GM12878 (cell line): ENCODE measurements around the gene LY6G5B. TPM values are rescaled to one million over a fixed set of nuclear protein-coding genes. Genes with fewer than 3 reads are reported as not detected.

Experiments used
- ATAC-seq: fragments of 200-7000 bp; cut with Tn5 transposase; 3 replicates; pipeline ENCODE4 v1.9.1; 2020; ENCODE audit warnings: mild to moderate bottlenecking, moderate library complexity
- BruUV-seq: library from RNA; stranded (reverse); fragments of 400-500 nt; replicated peaks from 2 replicates; lab custom pipeline; 2021; lab: Mats Ljungman, UMichigan
- CTCF ChIA-PET: fragments of 300-600 bp; sonication (Branson Sonifier 250); formaldehyde crosslinking; extraction: SDS; loops from one replicate; lab custom pipeline; 2021; ENCODE audit warnings: inconsistent platforms; lab: Yijun Ruan, JAX
- POLR2A ChIA-PET: fragments of 350-600 bp; formaldehyde crosslinking; extraction: SDS; loops from one replicate; lab custom pipeline; 2021; ENCODE audit warnings: inconsistent platforms; lab: Charles Lee
- RAD21 ChIA-PET: fragments of 300-600 bp; sonication (Branson Sonifier 250); formaldehyde crosslinking; loops from one replicate; lab custom pipeline; 2023; ENCODE audit warnings: antibody characterized with exemption; ENCODE audit not compliant: unreplicated experiment; lab: Charles Lee
- SMC1A ChIA-PET: fragments of 300-600 bp; sonication (Branson Sonifier 250); formaldehyde crosslinking; loops from one replicate; lab custom pipeline; 2023; ENCODE audit not compliant: unreplicated experiment, uncharacterized antibody; lab: Charles Lee
- DNase-seq: peaks from one replicate; pipeline ENCODE4 v3.0.0-alpha.2; 2011; ENCODE audit warnings: low read depth, low spot score
- FAIRE-seq: peaks from 3 replicates; lab custom pipeline; 2011; peaks lifted over from hg19 to GRCh38; lab: Jason Lieb, UNC
- H2AFZ ChIP-seq: 2 replicates; pipeline ENCODE4 v1.6.0; 2011; ENCODE audit warnings: low read depth, low read length, control low read depth; ENCODE audit not compliant: control insufficient read depth
- H3K27ac ChIP-seq: 2 replicates; pipeline ENCODE4 v1.5.1; 2011; ENCODE audit warnings: control low read depth; ENCODE audit not compliant: control insufficient read depth, insufficient read depth
- H3K27me3 ChIP-seq, 2 experiments: replicated peaks in 1 of 2; 2 replicates each; pipeline versions ENCODE4 v1.6.0 to v1.6.1; 2011; ENCODE audit warnings: low read length in 1 of 2; ENCODE audit not compliant: control insufficient read depth in 2 of 2, insufficient read depth in 2 of 2
- H3K36me3 ChIP-seq, 2 experiments: 2 replicates each; pipeline ENCODE4 v1.5.1; 2011; ENCODE audit warnings: low read length in 1 of 2; ENCODE audit not compliant: control insufficient read depth in 2 of 2, insufficient read depth in 2 of 2
- H3K4me1 ChIP-seq: 2 replicates; pipeline ENCODE4 v1.6.1; 2011; ENCODE audit warnings: mild to moderate bottlenecking, low read length, moderate library complexity, mixed read lengths; ENCODE audit not compliant: control insufficient read depth, insufficient read depth
- H3K4me2 ChIP-seq: 2 replicates; pipeline ENCODE4 v1.6.0; 2011; ENCODE audit warnings: control low read depth; ENCODE audit not compliant: control insufficient read depth, insufficient read depth
- H3K4me3 ChIP-seq: fragments of 200-600 bp; sonication (generic); 2 replicates; pipeline ENCODE4 v1.5.1; 2016
- H3K79me2 ChIP-seq: 2 replicates; pipeline ENCODE4 v1.6.0; 2011; ENCODE audit warnings: low read length; ENCODE audit not compliant: control insufficient read depth, insufficient read depth
- H3K9ac ChIP-seq: 2 replicates; pipeline ENCODE4 v1.8.0; 2011; ENCODE audit warnings: low read length, control low read depth, mixed read lengths; ENCODE audit not compliant: control insufficient read depth, insufficient read depth
- H3K9me3 ChIP-seq: replicated peaks from 3 replicates; pipeline ENCODE4 v1.5.1; 2011; ENCODE audit warnings: mild to moderate bottlenecking, low read length; ENCODE audit not compliant: control insufficient read depth, insufficient read depth
- H4K20me1 ChIP-seq: 2 replicates; pipeline ENCODE4 v1.6.0; 2011; ENCODE audit not compliant: control insufficient read depth, insufficient read depth
- MXI1 ChIP-seq: fragments of 150-350 bp; IDR thresholded peaks from 2 replicates; pipeline ENCODE4 v1.6.1; 2011; ENCODE audit warnings: low read depth, mild to moderate bottlenecking, inconsistent platforms, low read length, improper control_type of control experiment
- POLR2A ChIP-seq: IDR thresholded peaks from 2 replicates; pipeline ENCODE4 v1.6.1; 2011; ENCODE audit warnings: low read depth, mild to moderate bottlenecking, low read length
- TCF3 ChIP-seq: IDR thresholded peaks from 2 replicates; pipeline ENCODE4 v1.6.1; 2012; ENCODE audit warnings: low read depth, mild to moderate bottlenecking, low read length, borderline replicate concordance; ENCODE audit not compliant: insufficient read depth
- WGBS: methylation state at CpG from one replicate; pipeline ENCODE4 v1.1.6; 2016; ENCODE audit warnings: low lambda C conversion rate; ENCODE audit not compliant: insufficient replicate concordance, insufficient coverage; ENCODE audit errors: missing lambda C conversion rate; 5-methylcytosine and 5-hydroxymethylcytosine counted together
- in situ Hi-C: fragments of 300-500 bp; cut with MboI; formaldehyde crosslinking; loops from 9 replicates; pipeline ENCODE4 v1.14.3; 2018; ENCODE audit warnings: mixed read lengths
- intact Hi-C: fragments of 100-400 bp; cut with micrococcal nuclease; formaldehyde crosslinking; loops from one replicate; pipeline ENCODE4 v1.14.2; 2022; ENCODE audit not compliant: unreplicated experiment
- polyA plus RNA-seq, 11 experiments: library from polyadenylated mRNA; depleted of rRNA in 4 of 11; unstranded in 6 of 11; stranded (reverse) in 5 of 11; fragments of >200 nt; fragmentation: Nextera tagmentation in 4 of 11; fragmentation: Illumina TruSeq in 1 of 11; extraction: Ambion mirVana in 4 of 11; extraction: Trizol in 1 of 11; gene quantifications; 1 replicate in 1 of 11; 2 replicates in 10 of 11; pipeline versions ENCODE4 v1.2.1 to v1.2.3, GENCODE V29; 2011 to 2016; ENCODE audit warnings: inconsistent platforms in 2 of 11, missing spikeins in 2 of 11, low read depth in 1 of 11
- total RNA-seq, 4 experiments: library from RNA; depleted of rRNA in 3 of 4; stranded (reverse); fragments of >200 nt in 3 of 4; fragmentation: Illumina TruSeq in 1 of 4; extraction: Trizol in 1 of 4; gene quantifications; 2 replicates each; pipeline versions ENCODE4 v1.2.1 to v1.2.3, GENCODE V29; 2013 to 2021
- TF ChIP-seq, protein P1 (sequence below): fragments of 450-650 bp; formaldehyde crosslinking; IDR thresholded peaks from 2 replicates; pipeline ENCODE4 v1.4.0; 2022; ENCODE audit warnings: mild to moderate bottlenecking, moderate library complexity
- TF ChIP-seq, protein P2 (sequence below): IDR thresholded peaks from 2 replicates; pipeline ENCODE4 v1.6.1; 2012; ENCODE audit warnings: low read depth, low read length, improper control_type of control experiment

The LY6G5B gene
- total and polyA plus RNA-seq, 10 of the 15 experiments (the other 5 are each of a cell fraction or from before 2014, with no cell fraction given): 3.2 to 16.5 (median 7.5) TPM

DNA sequence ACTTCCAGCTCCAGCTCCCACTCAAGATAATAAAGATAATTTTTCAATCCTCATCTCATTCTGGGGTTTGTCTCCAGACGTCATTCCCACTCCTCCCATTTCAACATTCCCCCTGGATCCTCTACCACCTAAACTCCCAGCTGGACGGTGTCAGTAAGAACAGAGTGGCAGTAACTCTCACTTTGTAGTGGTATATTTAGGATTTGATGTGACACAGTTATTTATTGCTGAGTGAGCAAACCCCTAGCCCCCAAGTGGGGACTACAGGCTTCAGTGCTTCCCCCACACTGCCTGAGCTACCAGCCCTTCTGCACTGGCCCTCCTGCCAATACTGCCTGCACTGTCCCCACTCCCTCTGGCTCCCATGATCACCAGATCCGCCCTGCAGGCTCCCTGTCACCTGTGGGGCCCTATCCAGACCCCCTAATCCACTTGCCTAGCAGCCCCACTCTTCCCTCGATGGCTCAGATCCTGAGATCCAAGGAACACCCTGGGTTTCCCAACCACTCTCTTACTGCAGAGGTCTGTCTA is 11.6 kb upstream of the LY6G5B start (continued):
- TF ChIP-seq TCF3: no peak
- no peak for TF ChIP-seq MXI1
- TF ChIP-seq, protein P1, sequence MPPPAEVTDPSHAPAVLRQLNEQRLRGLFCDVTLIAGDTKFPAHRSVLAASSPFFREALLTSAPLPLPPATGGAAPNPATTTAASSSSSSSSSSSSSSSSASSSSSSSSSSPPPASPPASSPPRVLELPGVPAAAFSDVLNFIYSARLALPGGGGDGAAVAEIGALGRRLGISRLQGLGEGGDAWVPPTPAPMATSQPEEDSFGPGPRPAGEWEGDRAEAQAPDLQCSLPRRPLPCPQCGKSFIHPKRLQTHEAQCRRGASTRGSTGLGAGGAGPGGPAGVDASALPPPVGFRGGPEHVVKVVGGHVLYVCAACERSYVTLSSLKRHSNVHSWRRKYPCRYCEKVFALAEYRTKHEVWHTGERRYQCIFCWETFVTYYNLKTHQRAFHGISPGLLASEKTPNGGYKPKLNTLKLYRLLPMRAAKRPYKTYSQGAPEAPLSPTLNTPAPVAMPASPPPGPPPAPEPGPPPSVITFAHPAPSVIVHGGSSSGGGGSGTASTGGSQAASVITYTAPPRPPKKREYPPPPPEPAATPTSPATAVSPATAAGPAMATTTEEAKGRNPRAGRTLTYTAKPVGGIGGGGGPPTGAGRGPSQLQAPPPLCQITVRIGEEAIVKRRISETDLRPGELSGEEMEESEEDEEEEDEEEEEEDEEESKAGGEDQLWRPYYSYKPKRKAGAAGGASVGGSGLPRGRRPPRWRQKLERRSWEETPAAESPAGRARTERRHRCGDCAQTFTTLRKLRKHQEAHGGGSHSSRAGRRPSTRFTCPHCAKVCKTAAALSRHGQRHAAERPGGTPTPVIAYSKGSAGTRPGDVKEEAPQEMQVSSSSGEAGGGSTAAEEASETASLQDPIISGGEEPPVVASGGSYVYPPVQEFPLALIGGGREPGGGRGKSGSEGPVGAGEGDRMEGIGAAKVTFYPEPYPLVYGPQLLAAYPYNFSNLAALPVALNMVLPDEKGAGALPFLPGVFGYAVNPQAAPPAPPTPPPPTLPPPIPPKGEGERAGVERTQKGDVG (CRISPR knock-in tag): no peak

DNA sequence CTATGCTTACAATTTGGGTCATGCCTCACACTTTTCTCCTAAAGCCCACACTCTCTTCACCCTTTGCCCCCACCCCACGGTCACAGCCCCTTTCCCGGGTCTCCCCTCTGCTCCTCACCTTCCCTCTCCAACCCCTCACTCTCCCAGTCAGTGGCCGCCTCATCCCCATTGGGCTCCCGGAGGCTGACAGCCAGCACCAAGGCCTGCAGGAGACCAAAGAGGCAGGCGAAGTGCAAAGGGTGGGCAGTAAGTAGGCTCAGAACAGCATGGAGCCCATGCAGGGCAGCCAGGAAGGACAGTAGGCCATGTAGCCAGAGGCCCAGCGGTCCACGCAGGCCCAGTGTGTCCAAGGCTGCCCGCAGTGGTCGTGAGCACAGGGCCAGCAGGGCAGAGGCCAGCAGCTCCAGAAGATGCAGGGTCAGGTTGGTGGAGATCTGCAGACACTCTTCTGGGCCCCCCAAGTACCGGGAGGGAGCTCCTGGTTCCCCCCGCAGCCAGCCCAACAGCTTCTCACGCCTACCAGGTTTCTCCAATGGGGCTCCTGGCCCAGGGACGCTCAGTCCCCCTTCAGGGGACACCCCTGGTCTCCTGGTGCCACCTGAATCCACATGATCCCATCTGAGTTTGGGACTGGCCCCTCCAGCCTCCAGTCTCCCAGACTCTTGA is 10.7 kb upstream of the LY6G5B start:
- RAD21 ChIA-PET: interaction anchor here (1.2 to 1.6 kb wide), 2 partner anchors 80 to 108 kb away, joined by 3 to 6 read pairs; partner anchors contain the start of gene MSH5
- Histone ChIP-seq H3K9me3 (no peaks in the 10 kb centered on the region; the same call in 2 of the 3 replicates), H4K20me1 (no peaks in the 10 kb centered on the region), H2AFZ (no peak overlapping the region), H3K27me3 (no peaks in the 10 kb centered on the region), H3K9ac (peak overlapping the region; percentile 95), H3K4me2 (peak overlapping the region; percentile 99), H3K27ac (peak overlapping the region; percentile 94), H3K4me1 (peaks cover 42% of the 10 kb centered on the region), H3K79me2 (peaks cover 51% of the 10 kb centered on the region), H3K36me3 (peaks cover 0 to 12% of the 10 kb centered on the region in 2 experiments), H3K4me3 (peak overlapping the region; percentile 79)
- no peak for DNase-seq
- CTCF ChIA-PET: no interaction called here
- intact Hi-C loops (no loop called here), in situ Hi-C loops (no loop called here)
- FAIRE-seq: no peak
- TF ChIP-seq POLR2A: peak; percentile 48
- TF ChIP-seq, protein P2, sequence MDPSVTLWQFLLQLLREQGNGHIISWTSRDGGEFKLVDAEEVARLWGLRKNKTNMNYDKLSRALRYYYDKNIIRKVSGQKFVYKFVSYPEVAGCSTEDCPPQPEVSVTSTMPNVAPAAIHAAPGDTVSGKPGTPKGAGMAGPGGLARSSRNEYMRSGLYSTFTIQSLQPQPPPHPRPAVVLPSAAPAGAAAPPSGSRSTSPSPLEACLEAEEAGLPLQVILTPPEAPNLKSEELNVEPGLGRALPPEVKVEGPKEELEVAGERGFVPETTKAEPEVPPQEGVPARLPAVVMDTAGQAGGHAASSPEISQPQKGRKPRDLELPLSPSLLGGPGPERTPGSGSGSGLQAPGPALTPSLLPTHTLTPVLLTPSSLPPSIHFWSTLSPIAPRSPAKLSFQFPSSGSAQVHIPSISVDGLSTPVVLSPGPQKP: no peak
- 70% methylated on average over 13 of the region's 13 CpGs for WGBS
- no peak for ATAC-seq
- BruUV-seq: no TSS peak
- SMC1A ChIA-PET: no interaction called here
- POLR2A ChIA-PET: interaction anchor here (0.6 to 0.8 kb wide), 6 partner anchors 37 to 171 kb away, joined by 3 to 6 read pairs (median 4); partner anchors contain the start of gene NFKBIL1
